WTC11 (cell line): ENCODE measurements around the gene FAM156B. TPM values are rescaled to one million over a fixed set of nuclear protein-coding genes. Genes with fewer than 3 reads are reported as not detected.

Experiments
- ATAC-seq: fragments of 200-7000 bp; cut with Tn5 transposase; 2 replicates; pipeline ENCODE4 v1.10.0; 2021; ENCODE audit warnings: mild to moderate bottlenecking, moderate library complexity
- CTCF ChIA-PET: fragments of 300-600 bp; sonication (Branson Sonifier 250); formaldehyde crosslinking; loops from one replicate; lab custom pipeline; 2021; ENCODE audit warnings: antibody characterized with exemption; lab: Charles Lee
- POLR2A ChIA-PET: fragments of 350-600 bp; sonication (Branson Sonifier 250); formaldehyde crosslinking; loops from one replicate; lab custom pipeline; 2021; ENCODE audit warnings: antibody characterized with exemption; lab: Charles Lee
- DNase-seq: peaks from one replicate; pipeline ENCODE4 v3.0.0; 2021; ENCODE audit warnings: low spot score
- H3K27ac Mint-ChIP-seq: 2 replicates; pipeline ENCODE4 v1.8.0; 2021; ENCODE audit warnings: mixed read lengths
- H3K27me3 Mint-ChIP-seq: 2 replicates; pipeline ENCODE4 v1.8.0; 2021; ENCODE audit warnings: low read depth, mild to moderate bottlenecking, moderate library complexity, mixed read lengths
- H3K36me3 Mint-ChIP-seq: 2 replicates; pipeline ENCODE4 v1.8.0; 2021; ENCODE audit warnings: mixed read lengths
- H3K4me1 Mint-ChIP-seq: 2 replicates; pipeline ENCODE4 v1.8.0; 2022; ENCODE audit warnings: mixed read lengths
- H3K4me3 Mint-ChIP-seq: 2 replicates; pipeline ENCODE4 v1.8.0; 2021; ENCODE audit warnings: mild to moderate bottlenecking, moderate library complexity, mixed read lengths
- H3K9me3 Mint-ChIP-seq: 2 replicates; pipeline ENCODE4 v1.8.0; 2021; ENCODE audit warnings: mixed read lengths
- ATF3 ChIP-seq: sonication (generic); formaldehyde crosslinking; conservative IDR thresholded peaks from 2 replicates; pipeline ENCODE4 v1.8.1; 2022; ENCODE audit warnings: mild to moderate bottlenecking, missing genetic modification reagents
- E2F1 ChIP-seq: sonication (generic); formaldehyde crosslinking; IDR thresholded peaks from 2 replicates; pipeline ENCODE4 v1.8.0; 2022; ENCODE audit warnings: mild to moderate bottlenecking, missing genetic modification reagents
- E2F4 ChIP-seq: sonication (generic); formaldehyde crosslinking; IDR thresholded peaks from 2 replicates; pipeline ENCODE4 v1.8.1; 2022; ENCODE audit warnings: low read depth, mild to moderate bottlenecking, moderate library complexity, missing genetic modification reagents, borderline replicate concordance
- E2F5 ChIP-seq: sonication (generic); formaldehyde crosslinking; IDR thresholded peaks from 2 replicates; pipeline ENCODE4 v1.8.1; 2022; ENCODE audit warnings: mild to moderate bottlenecking, moderate library complexity, missing genetic modification reagents
- ERG ChIP-seq: fragments of 250-450 bp; sonication (Bioruptor Pico); IDR thresholded peaks from 2 replicates; pipeline ENCODE4 v1.8.0; 2021; ENCODE audit warnings: mild to moderate bottlenecking
- ETV6 ChIP-seq: sonication (generic); formaldehyde crosslinking; IDR thresholded peaks from 2 replicates; pipeline ENCODE4 v1.8.1; 2022; ENCODE audit warnings: mild to moderate bottlenecking, missing genetic modification reagents
- IRF1 ChIP-seq: sonication (generic); formaldehyde crosslinking; IDR thresholded peaks from 2 replicates; pipeline ENCODE4 v1.8.0; 2023; ENCODE audit warnings: missing genetic modification reagents
- MLX ChIP-seq: sonication (generic); formaldehyde crosslinking; IDR thresholded peaks from 2 replicates; pipeline ENCODE4 v1.8.1; 2023; ENCODE audit warnings: mild to moderate bottlenecking, missing genetic modification reagents, moderate library complexity
- PRRX2 ChIP-seq: fragments of 250-450 bp; sonication (Bioruptor Pico); IDR thresholded peaks from 2 replicates; pipeline ENCODE4 v1.8.0; 2021; ENCODE audit warnings: mild to moderate bottlenecking
- SMAD4 ChIP-seq: sonication (generic); formaldehyde crosslinking; IDR thresholded peaks from 2 replicates; pipeline ENCODE4 v1.8.0; 2022; ENCODE audit warnings: mild to moderate bottlenecking, missing genetic modification reagents
- SP1 ChIP-seq: sonication (generic); formaldehyde crosslinking; conservative IDR thresholded peaks from 2 replicates; pipeline ENCODE4 v1.8.1; 2022; ENCODE audit warnings: missing genetic modification reagents
- ZNF232 ChIP-seq: sonication (generic); formaldehyde crosslinking; IDR thresholded peaks from 2 replicates; pipeline ENCODE4 v1.8.0; 2022; ENCODE audit warnings: mild to moderate bottlenecking, missing genetic modification reagents
- ZNF281 ChIP-seq: sonication (generic); formaldehyde crosslinking; IDR thresholded peaks from 2 replicates; pipeline ENCODE4 v1.8.0; 2023; ENCODE audit warnings: mild to moderate bottlenecking, missing genetic modification reagents
- ZNF512 ChIP-seq: sonication (generic); formaldehyde crosslinking; IDR thresholded peaks from 2 replicates; pipeline ENCODE4 v1.8.1; 2022; ENCODE audit warnings: missing genetic modification reagents, borderline replicate concordance
- ZNF532 ChIP-seq: fragments of 250-450 bp; sonication (Bioruptor Pico); IDR thresholded peaks from 2 replicates; pipeline ENCODE4 v1.9.0; 2021; ENCODE audit warnings: mild to moderate bottlenecking, borderline replicate concordance
- total RNA-seq: library from RNA; stranded (reverse); gene quantifications from 3 replicates; pipeline ENCODE4 v1.2.3, GENCODE V29; 2021

Gene FAM156B
- total RNA-seq, 1 experiment from 2014 or later = 12.7 TPM

- Mint-ChIP-seq H3K4me1 (no peaks in the 10 kb centered on the region), H3K36me3 (no peaks in the 10 kb centered on the region), H3K4me3 (no peak within 1 kb of the TSS), H3K9me3 (no peaks in the 10 kb centered on the region), H3K27ac (no peak within 1 kb of the TSS), H3K27me3 (peaks cover 5% of the 10 kb centered on the region)
- DNase-seq = no peak
- no peak for TF ChIP-seq ATF3 (CRISPR knock-in tag)
- TF ChIP-seq ERG (CRISPR knock-in tag) = no peak
- no peak for TF ChIP-seq ZNF512 (CRISPR knock-in tag)
- no peak for TF ChIP-seq PRRX2 (CRISPR knock-in tag)
- no peak for TF ChIP-seq E2F5 (CRISPR knock-in tag)
- no peak for TF ChIP-seq MLX
- TF ChIP-seq IRF1 = no peak
- no peak for TF ChIP-seq E2F4 (CRISPR knock-in tag)
- no peak for TF ChIP-seq SP1 (CRISPR knock-in tag)
- TF ChIP-seq E2F1 (CRISPR knock-in tag) = no peak
- no peak for TF ChIP-seq ETV6 (CRISPR knock-in tag)
- no peak for ATAC-seq
- CTCF ChIA-PET = no interaction called here
- POLR2A ChIA-PET = no interaction called here
These were observed 29.4 kb upstream of the FAM156B start, which contains the start of gene XAGE3 for GRCh38 chrX:52867610-52868348. XAGE3 (minus strand) TSS chrX:52868083; CDS start chrX:52867133, 950 bp downstream.

- peaks cover 2% of the 10 kb centered on the region for H3K27me3 Mint-ChIP-seq
- DNase-seq = no peak
- H3K27ac Mint-ChIP-seq = no peak overlapping the region
- ChIA-PET CTCF (no interaction called here), POLR2A (no interaction called here)
- H3K36me3 Mint-ChIP-seq = no peaks in the 10 kb centered on the region
- H3K4me1 Mint-ChIP-seq = no peaks in the 10 kb centered on the region
- no peaks in the 10 kb centered on the region for H3K9me3 Mint-ChIP-seq
- no peak for ATAC-seq
- no peak overlapping the region for H3K4me3 Mint-ChIP-seq
- TF ChIP-seq SMAD4 (CRISPR knock-in tag) (no peak), ZNF232 (CRISPR knock-in tag) (no peak), ZNF532 (CRISPR knock-in tag) (no peak), ZNF281 (no peak)
These were observed 27.1 kb upstream of the FAM156B start for GRCh38 chrX:52870046-52870445.
